ENCODE results near the gene PKNOX2.

Gene PKNOX2

GRCh38 chr11:125314276-125315078 is 149.9 kb downstream of the PKNOX2 start:
- no peak for DNase-seq (ENCODE audit: low spot score)

- no peak for DNase-seq (ENCODE audit: low spot score)
Observed at GRCh38 chr11:125315079-125315740, 150.7 kb downstream of the PKNOX2 start.

- no peak for DNase-seq (ENCODE audit: low spot score)
Observed at GRCh38 chr11:125317416-125317815, 152.9 kb downstream of the PKNOX2 start.

- DNase-seq (ENCODE audit: low spot score), result no peak
Observed at GRCh38 chr11:125319649-125320048, 155.1 kb downstream of the PKNOX2 start.

GRCh38 chr11:125320347-125321076 is 156.0 kb downstream of the PKNOX2 start:
- DNase-seq (ENCODE audit: low spot score), result no peak

- no peak for DNase-seq (ENCODE audit: low spot score)
Observed at GRCh38 chr11:125322289-125322688, 157.7 kb downstream of the PKNOX2 start.

GRCh38 chr11:125325196-125325595 is 160.6 kb downstream of the PKNOX2 start:
- DNase-seq (ENCODE audit: low spot score), result no peak

- DNase-seq (ENCODE audit: low spot score), result no peak
Observed at GRCh38 chr11:125326126-125326525, 161.6 kb downstream of the PKNOX2 start.

GRCh38 chr11:125327518-125328224 is 163.1 kb downstream of the PKNOX2 start:
- no peak for DNase-seq (ENCODE audit: low spot score)

GRCh38 chr11:125328225-125328580 is 163.7 kb downstream of the PKNOX2 start:
- no peak for DNase-seq (ENCODE audit: low spot score)

- DNase-seq (ENCODE audit: low spot score), result no peak
Observed at GRCh38 chr11:125329786-125330185, 165.2 kb downstream of the PKNOX2 start.

GRCh38 chr11:125330462-125331325 is 166.1 kb downstream of the PKNOX2 start:
- DNase-seq (ENCODE audit: low spot score), result no peak

GRCh38 chr11:125331357-125332035 is 166.9 kb downstream of the PKNOX2 start:
- DNase-seq (ENCODE audit: low spot score), result no peak

- no peak for DNase-seq (ENCODE audit: low spot score)
Observed at GRCh38 chr11:125332821-125333220, 168.3 kb downstream of the PKNOX2 start.

GRCh38 chr11:125333354-125334073 is 169.0 kb downstream of the PKNOX2 start:
- no peak for DNase-seq (ENCODE audit: low spot score)

- peak; percentile 58 for DNase-seq (ENCODE audit: low spot score)
Observed at GRCh38 chr11:125335106-125335505, 170.6 kb downstream of the PKNOX2 start.

GRCh38 chr11:125337836-125338834 is 173.6 kb downstream of the PKNOX2 start:
- DNase-seq (ENCODE audit: low spot score), result peak; percentile 56

- peak; percentile 87 for DNase-seq (ENCODE audit: low spot score)
Observed at GRCh38 chr11:125338886-125339811, 174.6 kb downstream of the PKNOX2 start.

All from left forelimb (tissue), 1 donor.